Liver (tissue), 9 donors: ENCODE data around the gene NR5A1. TPM values are rescaled to one million over a fixed set of nuclear protein-coding genes. Genes with fewer than 3 reads are reported as not detected.

Experiments used
- DNase-seq: peaks from one replicate; pipeline ENCODE4 v3.0.0-alpha.2; 2017; ENCODE audit warnings: low spot score
- H3K27ac ChIP-seq, 2 donors: one replicate each; pipeline ENCODE4 v1.7.0; 2013; ENCODE audit warnings: inconsistent platforms in 2 of 2, low read length in 2 of 2, control low read depth in 1 of 2, low read depth in 1 of 2, mild to moderate bottlenecking in 1 of 2
- H3K27me3 ChIP-seq, 4 donors: one replicate each; pipeline versions ENCODE4 v1.6.1 to v1.7.0; 2013; ENCODE audit warnings: low read length in 3 of 4, inconsistent platforms in 1 of 4, mild to moderate bottlenecking in 1 of 4, moderate library complexity in 1 of 4; ENCODE audit not compliant: control insufficient read depth in 4 of 4, insufficient read depth in 4 of 4
- H3K36me3 ChIP-seq, 4 donors: one replicate each; pipeline versions ENCODE4 v1.6.1 to v1.7.0; 2013; ENCODE audit warnings: low read length in 3 of 4, mild to moderate bottlenecking in 3 of 4, low read depth in 1 of 4, moderate library complexity in 1 of 4; ENCODE audit not compliant: control insufficient read depth in 4 of 4, insufficient read depth in 3 of 4
- H3K4me1 ChIP-seq, 4 donors: one replicate each; pipeline versions ENCODE4 v1.6.1 to v1.7.0; 2013; ENCODE audit warnings: low read length in 3 of 4, mild to moderate bottlenecking in 3 of 4, moderate library complexity in 1 of 4; ENCODE audit not compliant: control insufficient read depth in 4 of 4, insufficient read depth in 4 of 4
- H3K4me3 ChIP-seq, 3 donors: one replicate each; pipeline versions ENCODE4 v1.6.1 to v1.7.0; 2013; ENCODE audit warnings: low read length in 3 of 3, control low read depth in 1 of 3, low read depth in 1 of 3, mild to moderate bottlenecking in 1 of 3
- H3K9ac ChIP-seq, 2 donors: one replicate each; pipeline ENCODE4 v1.7.0; 2013; ENCODE audit warnings: low read length in 2 of 2, mild to moderate bottlenecking in 2 of 2, moderate library complexity in 2 of 2, control low read depth in 1 of 2, low read depth in 1 of 2
- H3K9me3 ChIP-seq, 4 donors: one replicate each; pipeline versions ENCODE4 v1.6.1 to v1.7.0; 2013; ENCODE audit warnings: low read length in 3 of 4; ENCODE audit not compliant: control insufficient read depth in 4 of 4
- EGR1 ChIP-seq, 2 donors: IDR thresholded peaks; 2 replicates each; pipeline ENCODE4 v1.6.1; 2016 to 2018; ENCODE audit warnings: antibody characterized with exemption in 2 of 2, low read depth in 2 of 2
- FOXA1 ChIP-seq: IDR thresholded peaks from 2 replicates; pipeline ENCODE4 v1.6.1; 2016; ENCODE audit warnings: antibody characterized with exemption
- FOXA2 ChIP-seq: IDR thresholded peaks from 2 replicates; pipeline ENCODE4 v1.6.1; 2016; ENCODE audit warnings: antibody characterized with exemption
- GABPA ChIP-seq, 2 donors: IDR thresholded peaks in 1 of 2; conservative IDR thresholded peaks in 1 of 2; 2 replicates each; pipeline ENCODE4 v1.6.1; 2016; ENCODE audit warnings: antibody characterized with exemption in 2 of 2, mild to moderate bottlenecking in 1 of 2, moderate library complexity in 1 of 2
- HNF4A ChIP-seq, 2 donors: conservative IDR thresholded peaks; 2 replicates each; pipeline ENCODE4 v1.6.1; 2016; ENCODE audit warnings: antibody characterized with exemption in 2 of 2, mild to moderate bottlenecking in 2 of 2
- NR2F2 ChIP-seq: IDR thresholded peaks from 2 replicates; pipeline ENCODE4 v1.6.1; 2016; ENCODE audit warnings: antibody characterized with exemption
- RAD21 ChIP-seq, 2 donors: IDR thresholded peaks; 2 replicates each; pipeline ENCODE4 v1.6.1; 2016; ENCODE audit warnings: antibody characterized with exemption in 2 of 2, mild to moderate bottlenecking in 2 of 2
- RXRA ChIP-seq, 2 donors: IDR thresholded peaks; 2 replicates each; pipeline ENCODE4 v1.6.1; 2017 to 2018; ENCODE audit warnings: antibody characterized with exemption in 2 of 2, mild to moderate bottlenecking in 1 of 2
- SP1 ChIP-seq: IDR thresholded peaks from 2 replicates; pipeline ENCODE4 v1.6.1; 2018; ENCODE audit warnings: antibody characterized with exemption, mild to moderate bottlenecking
- TAF1 ChIP-seq: conservative IDR thresholded peaks from 2 replicates; pipeline ENCODE4 v1.6.1; 2016; ENCODE audit warnings: antibody characterized with exemption, mild to moderate bottlenecking
- YY1 ChIP-seq: IDR thresholded peaks from 2 replicates; pipeline ENCODE4 v1.6.1; 2016; ENCODE audit warnings: antibody characterized with exemption, mild to moderate bottlenecking
- WGBS: extraction: QIAGEN DNeasy Blood & Tissue Kit; methylation state at CpG from one replicate; pipeline ENCODE4 v1.1.7; 2013; 5-methylcytosine and 5-hydroxymethylcytosine counted together
- polyA plus RNA-seq, 2 donors: library from polyadenylated mRNA; stranded (reverse) in 1 of 2; unstranded in 1 of 2; fragments of 200-250 nt in 1 of 2; fragments of >200 nt in 1 of 2; fragmentation: Nextera tagmentation in 1 of 2; extraction: Ambion mirVana in 1 of 2; gene quantifications; one replicate each; pipeline versions ENCODE4 v1.2.1 to v1.2.3, GENCODE V29; 2013 to 2015
- total RNA-seq, 2 donors: library from RNA; depleted of rRNA; stranded (reverse); fragments of >200 nt; gene quantifications; one replicate each; pipeline ENCODE4 v1.2.3, GENCODE V29; 2014
- TF ChIP-seq, protein P1 (sequence below): IDR thresholded peaks from 2 replicates; pipeline ENCODE4 v1.6.1; 2016; ENCODE audit warnings: antibody characterized with exemption
- TF ChIP-seq, protein P2 (sequence below): IDR thresholded peaks from 2 replicates; pipeline ENCODE4 v1.6.1; 2016; ENCODE audit warnings: antibody characterized with exemption
- TF ChIP-seq, protein P3 (sequence below): IDR thresholded peaks from 2 replicates; pipeline ENCODE4 v1.6.1; 2016; ENCODE audit warnings: antibody characterized with exemption, mild to moderate bottlenecking
- TF ChIP-seq, protein P4 (sequence below): IDR thresholded peaks from 2 replicates; pipeline ENCODE4 v1.6.1; 2016; ENCODE audit warnings: antibody characterized with exemption
- donor health status: healthy.
- donor health status: healthy.
- donor health status: healthy.
- donor health status: healthy.
- donor health status: healthy.

The NR5A1 gene
- total and polyA plus RNA-seq, 4 donors = not detected

DNA sequence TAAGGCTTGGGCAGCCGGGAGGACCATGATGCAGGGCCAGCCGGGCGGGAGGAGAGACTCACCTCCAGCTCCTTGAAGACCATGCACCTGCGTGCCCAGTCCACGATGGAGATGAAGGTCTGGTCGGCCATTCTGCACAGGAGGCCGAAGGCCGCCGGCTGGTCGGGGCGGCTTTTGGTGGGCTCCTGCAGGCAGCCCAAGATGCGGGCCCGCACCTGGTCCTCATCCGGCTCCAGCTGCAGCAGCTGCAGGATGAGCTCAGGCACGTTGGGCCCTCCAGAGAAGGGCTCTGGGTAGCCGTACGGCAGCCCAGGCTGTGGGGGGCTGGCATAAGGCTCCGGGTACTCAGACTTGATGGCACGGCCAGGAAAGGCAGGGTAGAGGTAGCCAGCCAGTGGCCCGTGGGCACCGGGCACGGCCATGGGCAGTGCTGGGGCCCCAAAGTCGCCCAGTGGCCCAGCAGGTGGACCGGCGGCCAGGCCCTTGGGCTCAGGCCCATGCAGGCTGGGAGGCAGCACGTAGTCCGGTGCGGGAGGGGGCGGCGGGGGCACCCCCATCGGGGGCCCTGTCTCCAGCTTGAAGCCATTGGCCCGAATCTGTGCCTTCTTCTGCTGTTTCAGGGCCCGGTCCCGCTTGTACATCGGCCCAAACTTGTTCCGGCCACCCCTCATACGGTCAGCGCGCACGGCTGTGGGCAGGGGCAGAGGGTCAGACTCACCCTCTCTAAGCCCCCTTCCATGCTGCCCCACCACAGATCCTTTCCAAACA, 7.0 kb downstream of the NR5A1 start (continued):
- TF ChIP-seq YY1 (no peak), FOXA1 (no peak), NR2F2 (no peak), GABPA (IDR thresholded peaks at IDR 0.05 in 1 of 2, conservative IDR thresholded peaks at IDR 0.05 in 1 of 2) (no peak), HNF4A (conservative IDR thresholded peaks at IDR 0.05) (no peak)

DNA sequence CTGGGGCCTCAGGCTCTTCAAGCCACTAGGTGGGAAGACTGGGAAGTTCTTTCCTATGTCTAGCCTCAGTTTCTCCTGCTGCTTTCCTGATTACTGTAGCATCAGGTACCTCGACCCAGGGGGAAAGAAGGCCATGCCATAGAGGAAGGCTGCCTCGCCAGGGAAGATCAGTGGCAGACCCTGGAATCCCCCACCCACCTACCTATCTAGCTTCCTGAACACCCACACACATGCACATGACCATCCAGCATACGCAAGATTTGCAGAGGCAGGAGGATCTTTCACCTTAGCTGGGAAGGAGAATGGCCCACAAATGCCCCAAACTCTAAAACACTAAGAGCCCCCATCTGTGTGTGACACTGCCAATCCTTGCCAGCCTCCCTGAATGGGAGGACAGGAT, 8.0 kb downstream of the NR5A1 start:
- WGBS = 95% methylated on average over 3 of the region's 3 CpGs
- TF ChIP-seq RXRA (IDR thresholded peaks at IDR 0.05) (no peak), FOXA2 (no peak), FOXA1 (no peak), GABPA (IDR thresholded peaks at IDR 0.05 in 1 of 2, conservative IDR thresholded peaks at IDR 0.05 in 1 of 2) (no peak), EGR1 (IDR thresholded peaks at IDR 0.05; ENCODE audit: low read depth in 2 of 2) (no peak), TAF1 (no peak), SP1 (no peak), HNF4A (conservative IDR thresholded peaks at IDR 0.05) (no peak), YY1 (no peak), RAD21 (IDR thresholded peaks at IDR 0.05) (no peak)
- TF ChIP-seq, protein P1, sequence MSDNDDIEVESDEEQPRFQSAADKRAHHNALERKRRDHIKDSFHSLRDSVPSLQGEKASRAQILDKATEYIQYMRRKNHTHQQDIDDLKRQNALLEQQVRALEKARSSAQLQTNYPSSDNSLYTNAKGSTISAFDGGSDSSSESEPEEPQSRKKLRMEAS = no peak
- TF ChIP-seq, protein P2, sequence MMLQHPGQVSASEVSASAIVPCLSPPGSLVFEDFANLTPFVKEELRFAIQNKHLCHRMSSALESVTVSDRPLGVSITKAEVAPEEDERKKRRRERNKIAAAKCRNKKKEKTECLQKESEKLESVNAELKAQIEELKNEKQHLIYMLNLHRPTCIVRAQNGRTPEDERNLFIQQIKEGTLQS = no peak
- TF ChIP-seq, protein P3, sequence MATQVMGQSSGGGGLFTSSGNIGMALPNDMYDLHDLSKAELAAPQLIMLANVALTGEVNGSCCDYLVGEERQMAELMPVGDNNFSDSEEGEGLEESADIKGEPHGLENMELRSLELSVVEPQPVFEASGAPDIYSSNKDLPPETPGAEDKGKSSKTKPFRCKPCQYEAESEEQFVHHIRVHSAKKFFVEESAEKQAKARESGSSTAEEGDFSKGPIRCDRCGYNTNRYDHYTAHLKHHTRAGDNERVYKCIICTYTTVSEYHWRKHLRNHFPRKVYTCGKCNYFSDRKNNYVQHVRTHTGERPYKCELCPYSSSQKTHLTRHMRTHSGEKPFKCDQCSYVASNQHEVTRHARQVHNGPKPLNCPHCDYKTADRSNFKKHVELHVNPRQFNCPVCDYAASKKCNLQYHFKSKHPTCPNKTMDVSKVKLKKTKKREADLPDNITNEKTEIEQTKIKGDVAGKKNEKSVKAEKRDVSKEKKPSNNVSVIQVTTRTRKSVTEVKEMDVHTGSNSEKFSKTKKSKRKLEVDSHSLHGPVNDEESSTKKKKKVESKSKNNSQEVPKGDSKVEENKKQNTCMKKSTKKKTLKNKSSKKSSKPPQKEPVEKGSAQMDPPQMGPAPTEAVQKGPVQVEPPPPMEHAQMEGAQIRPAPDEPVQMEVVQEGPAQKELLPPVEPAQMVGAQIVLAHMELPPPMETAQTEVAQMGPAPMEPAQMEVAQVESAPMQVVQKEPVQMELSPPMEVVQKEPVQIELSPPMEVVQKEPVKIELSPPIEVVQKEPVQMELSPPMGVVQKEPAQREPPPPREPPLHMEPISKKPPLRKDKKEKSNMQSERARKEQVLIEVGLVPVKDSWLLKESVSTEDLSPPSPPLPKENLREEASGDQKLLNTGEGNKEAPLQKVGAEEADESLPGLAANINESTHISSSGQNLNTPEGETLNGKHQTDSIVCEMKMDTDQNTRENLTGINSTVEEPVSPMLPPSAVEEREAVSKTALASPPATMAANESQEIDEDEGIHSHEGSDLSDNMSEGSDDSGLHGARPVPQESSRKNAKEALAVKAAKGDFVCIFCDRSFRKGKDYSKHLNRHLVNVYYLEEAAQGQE = no peak
- TF ChIP-seq, protein P4, sequence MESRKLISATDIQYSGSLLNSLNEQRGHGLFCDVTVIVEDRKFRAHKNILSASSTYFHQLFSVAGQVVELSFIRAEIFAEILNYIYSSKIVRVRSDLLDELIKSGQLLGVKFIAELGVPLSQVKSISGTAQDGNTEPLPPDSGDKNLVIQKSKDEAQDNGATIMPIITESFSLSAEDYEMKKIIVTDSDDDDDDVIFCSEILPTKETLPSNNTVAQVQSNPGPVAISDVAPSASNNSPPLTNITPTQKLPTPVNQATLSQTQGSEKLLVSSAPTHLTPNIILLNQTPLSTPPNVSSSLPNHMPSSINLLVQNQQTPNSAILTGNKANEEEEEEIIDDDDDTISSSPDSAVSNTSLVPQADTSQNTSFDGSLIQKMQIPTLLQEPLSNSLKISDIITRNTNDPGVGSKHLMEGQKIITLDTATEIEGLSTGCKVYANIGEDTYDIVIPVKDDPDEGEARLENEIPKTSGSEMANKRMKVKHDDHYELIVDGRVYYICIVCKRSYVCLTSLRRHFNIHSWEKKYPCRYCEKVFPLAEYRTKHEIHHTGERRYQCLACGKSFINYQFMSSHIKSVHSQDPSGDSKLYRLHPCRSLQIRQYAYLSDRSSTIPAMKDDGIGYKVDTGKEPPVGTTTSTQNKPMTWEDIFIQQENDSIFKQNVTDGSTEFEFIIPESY = no peak
- H3K4me1 ChIP-seq = peaks cover 4 to 18% (median 6%) of the 10 kb centered on the region in 4 donors
- DNase-seq = no peak
- H3K4me3 ChIP-seq = no peak overlapping the region
- H3K9ac ChIP-seq = no peak overlapping the region
- H3K27me3 ChIP-seq = peaks cover 0 to 11% (median 3%) of the 10 kb centered on the region in 4 donors
- no peaks in the 10 kb centered on the region for H3K9me3 ChIP-seq
- H3K27ac ChIP-seq = no peak overlapping the region
- no peaks in the 10 kb centered on the region for H3K36me3 ChIP-seq
